Left hindlimb (tissue), 1 donor: ENCODE results near the gene NMNAT2.
"Not testable (repeated sequence)": the region's sequence is repeated elsewhere in the genome, so short reads cannot be mapped to it uniquely, and the experiment has no call there.

ENCODE experiments used
- DNase-seq: peaks from one replicate; pipeline ENCODE4 v3.0.0-alpha.2; 2018

NMNAT2 gene

DNA sequence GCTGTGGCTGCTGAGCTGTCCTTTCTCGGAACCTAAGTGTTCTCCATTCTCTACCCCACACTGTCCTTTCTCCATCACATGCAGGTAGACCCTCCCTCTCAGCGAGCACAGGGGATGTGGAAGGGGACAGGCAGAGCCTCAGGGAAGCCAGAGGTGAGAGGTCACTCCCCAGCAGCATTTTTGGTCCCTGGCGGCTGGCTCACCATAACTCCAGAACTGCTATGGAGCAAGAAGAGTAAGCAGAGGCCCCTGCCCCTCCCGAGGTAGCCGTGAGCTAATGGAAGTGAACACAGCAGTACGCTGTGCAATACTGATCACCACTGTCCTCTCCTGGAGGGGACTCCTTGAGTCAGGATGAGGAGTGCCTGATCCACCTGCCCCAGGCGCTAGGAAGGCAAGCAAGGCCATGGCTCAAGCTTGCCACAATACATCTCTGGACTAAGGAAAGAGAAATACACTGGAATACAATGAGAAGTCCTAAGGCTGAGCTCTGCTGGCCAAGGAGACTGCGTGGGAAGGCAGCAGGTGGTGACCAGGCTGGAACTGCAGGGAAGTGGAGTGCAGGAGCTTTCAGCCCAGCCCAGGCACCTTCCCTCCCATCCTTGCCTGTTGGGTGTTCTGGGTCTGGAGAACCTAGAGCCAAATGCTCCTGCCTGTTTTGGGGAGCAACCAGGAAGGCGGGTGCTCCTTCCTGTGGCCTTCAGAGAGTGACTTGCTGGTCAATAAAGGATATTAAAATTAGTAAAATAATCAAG is 135.9 kb downstream of the NMNAT2 start:
- DNase-seq: no peak

DNA sequence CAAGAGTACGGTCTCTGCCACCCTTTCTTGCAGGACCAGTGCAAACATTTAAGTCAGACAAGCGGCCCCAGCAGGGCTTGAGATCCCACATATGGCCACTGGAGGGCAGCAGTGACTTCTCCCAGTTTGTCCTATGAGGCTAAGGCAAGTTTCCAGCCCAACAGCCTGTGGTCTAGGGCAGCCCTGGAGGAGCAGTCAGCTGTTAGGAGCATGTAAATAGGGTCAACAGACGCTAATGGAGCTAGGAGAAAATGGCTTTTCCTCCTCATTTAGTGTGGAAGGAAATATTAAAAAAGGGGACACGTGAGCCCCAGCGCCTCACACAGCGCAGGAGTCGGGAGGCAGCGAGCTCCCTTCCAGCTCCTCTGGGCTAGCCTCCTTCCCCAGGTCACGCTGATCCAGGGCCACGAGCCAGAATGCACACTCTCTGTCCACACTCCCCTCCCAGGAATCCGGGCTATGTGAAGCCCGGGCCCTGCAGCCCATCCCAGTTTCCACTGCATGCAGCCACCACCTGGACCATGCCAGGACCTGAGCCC is 136.6 kb downstream of the NMNAT2 start:
- DNase-seq: peak; percentile 92

DNA sequence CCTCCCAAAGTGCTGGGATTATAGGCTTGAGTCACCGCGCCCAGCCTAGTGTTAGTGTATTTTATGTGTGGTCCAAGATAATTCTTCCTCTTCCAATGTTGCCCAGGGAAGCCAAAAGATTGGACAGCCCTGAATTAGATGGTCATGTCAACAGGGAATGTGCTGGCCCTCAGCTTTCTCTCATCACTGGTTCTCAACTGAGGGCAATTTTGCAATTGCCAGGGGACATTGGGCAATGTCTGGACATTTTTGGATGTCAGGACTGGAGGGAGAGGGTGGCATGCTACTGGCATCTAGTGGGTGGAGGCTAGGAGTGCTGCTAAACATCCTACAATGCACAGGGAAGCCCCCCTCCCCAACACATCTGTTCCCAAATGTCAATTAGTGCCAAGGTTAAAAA is 137.1 kb downstream of the NMNAT2 start:
- no peak for DNase-seq

DNA sequence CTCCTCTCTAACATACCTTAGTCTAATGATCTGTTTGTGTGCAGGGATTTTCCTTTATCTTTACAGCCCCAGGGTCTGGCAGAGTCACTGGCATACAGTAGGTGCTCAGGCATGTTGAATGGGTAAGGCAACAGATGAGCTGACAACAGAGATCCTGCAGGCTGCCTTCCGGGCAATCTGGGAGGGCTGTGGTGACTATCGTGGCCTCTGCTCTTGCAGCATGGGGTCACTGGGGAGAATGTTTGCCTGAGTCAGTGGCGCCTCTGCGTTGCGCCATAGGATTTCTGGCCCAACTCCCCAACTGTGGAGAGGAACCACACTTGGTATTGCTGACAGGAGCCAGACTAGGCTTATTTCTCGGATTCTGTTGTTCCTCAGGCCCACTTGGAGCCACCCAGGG is 138.3 kb downstream of the NMNAT2 start:
- no peak for DNase-seq

DNA sequence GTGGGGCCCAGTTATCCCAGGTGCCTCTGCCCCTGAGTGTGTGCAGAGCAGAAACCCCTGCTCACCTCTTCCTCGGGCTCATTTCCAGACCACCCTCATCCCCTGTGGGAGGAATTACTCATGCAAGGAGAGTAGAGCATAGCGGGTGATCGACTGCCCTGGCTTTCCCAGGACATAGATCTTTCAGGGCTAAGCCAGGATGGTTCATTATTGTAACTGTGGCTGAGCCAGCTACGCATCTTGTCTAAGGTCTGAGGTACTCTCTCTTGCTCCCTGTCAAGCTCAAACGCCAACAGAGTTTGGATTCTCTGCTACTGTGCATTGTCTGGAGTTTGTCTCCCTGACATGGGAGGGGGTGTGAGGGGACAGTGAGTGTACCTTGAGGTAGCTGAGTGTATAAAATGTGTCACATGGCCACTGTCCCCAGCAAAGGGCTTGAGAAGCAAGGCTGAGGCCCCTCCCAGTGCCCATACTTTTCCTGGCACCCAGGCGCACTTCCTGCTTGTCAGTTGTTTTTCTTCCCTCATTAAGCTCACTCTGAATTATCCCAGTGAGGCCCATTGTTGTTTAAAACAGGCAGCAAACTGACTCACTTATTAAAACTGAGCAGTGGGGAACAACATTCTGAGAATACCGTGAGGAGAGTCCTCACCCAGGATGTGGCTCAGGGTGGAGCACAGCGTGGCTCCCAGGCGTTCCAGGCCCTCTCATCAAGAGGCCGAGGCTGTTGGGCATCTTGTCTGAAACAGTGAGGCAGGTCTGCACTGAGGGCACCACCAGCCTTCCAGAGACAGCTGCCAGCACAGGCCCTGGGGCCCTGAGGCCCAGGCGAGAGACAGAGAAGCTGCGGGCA is 139.2 kb downstream of the NMNAT2 start:
- no peak for DNase-seq

DNA sequence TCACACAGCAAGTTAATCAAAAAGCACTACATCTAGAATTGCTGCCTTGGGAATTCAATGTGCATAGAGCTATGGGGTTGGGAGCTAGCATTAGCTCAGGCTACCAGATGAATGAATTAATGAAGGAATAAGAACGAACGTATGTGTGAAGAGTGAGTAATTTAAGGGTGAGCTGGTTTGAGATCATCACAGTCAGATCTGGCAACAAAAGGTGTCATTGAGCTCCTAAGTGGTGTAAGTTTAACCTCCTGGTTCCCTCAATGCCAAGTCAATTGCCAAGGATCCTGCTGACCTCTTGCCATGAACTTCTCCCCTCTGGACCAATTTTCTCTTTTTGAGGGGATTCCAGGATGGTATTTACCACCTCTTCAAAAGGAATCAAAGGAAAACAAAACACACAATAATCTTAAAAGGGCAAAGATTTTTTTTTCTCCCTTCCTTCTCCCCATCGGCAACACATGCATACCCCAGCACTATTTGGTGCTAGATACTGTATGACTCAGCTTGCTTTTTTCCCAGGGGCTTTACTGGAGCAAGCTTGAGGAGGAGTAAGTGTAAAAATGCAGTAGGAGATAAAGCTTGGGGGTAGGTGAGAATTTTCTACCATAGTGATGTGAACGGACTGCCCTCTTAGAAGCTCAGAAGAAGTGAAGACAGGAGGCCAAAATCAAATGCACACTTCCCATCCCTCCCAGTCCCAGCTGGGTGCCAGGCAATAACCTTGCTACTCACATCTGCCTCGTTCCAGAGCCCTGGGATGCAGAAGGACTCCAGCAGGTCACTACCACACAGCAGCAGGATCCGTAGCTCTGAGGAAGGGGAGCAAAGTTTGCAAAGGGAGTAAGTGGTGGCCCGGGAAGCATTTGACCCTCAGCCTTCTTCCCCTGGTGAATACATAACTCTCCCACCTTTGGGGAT is 140.1 kb downstream of the NMNAT2 start:
- DNase-seq: no peak

DNA sequence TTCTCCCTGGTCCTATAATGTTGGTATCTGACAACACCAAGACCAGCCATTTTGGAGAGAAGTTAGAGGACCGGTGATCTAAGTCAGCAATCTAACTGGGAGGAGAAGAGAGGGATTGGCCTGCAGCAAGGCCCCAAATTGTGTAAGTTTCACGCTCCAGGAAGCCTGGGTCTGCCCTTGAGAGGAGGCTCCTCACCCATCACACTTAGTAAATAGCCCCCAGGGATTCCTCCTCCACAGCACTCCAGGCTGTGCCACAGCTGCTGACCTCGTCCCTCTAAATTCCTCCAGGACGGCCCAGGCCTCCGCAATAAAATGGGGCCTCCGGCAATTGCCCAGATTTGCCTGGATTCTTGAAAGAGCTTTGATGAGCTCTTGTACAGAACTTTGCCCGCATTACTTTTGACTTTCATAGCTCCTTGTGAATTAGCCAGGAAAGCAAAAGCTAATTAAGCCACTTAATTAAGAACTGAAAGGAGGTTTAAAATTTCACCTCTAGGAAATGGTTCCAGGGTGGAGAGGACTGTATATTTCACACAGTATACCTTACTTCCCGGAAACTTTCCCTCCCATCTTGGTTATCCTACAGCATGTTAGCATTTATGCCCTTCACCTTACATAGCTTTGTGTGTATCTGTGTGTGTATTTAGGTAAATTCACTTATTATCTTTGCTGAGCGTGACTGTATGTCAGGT is 141.6 kb downstream of the NMNAT2 start:
- no peak for DNase-seq

DNA sequence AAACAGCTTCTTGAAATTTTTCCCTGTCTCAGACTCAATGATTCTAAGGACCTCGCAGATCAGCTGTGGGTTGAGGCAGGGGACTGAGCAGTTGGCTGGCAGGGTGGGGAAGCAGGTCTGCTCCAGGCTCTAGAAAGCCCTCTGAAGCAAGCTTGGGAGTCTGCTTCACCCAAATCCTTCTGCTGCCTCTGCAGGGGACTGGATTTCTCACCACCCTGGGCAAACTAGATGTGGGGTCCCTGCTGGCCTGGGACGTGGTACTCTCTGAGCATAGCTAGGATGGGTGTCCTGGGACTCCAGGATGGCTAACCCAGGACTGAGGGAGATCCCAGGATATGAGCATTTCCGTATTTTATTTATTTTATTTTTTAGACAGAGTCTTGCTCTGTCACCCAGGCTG is 142.9 kb downstream of the NMNAT2 start:
- no peak for DNase-seq

DNA sequence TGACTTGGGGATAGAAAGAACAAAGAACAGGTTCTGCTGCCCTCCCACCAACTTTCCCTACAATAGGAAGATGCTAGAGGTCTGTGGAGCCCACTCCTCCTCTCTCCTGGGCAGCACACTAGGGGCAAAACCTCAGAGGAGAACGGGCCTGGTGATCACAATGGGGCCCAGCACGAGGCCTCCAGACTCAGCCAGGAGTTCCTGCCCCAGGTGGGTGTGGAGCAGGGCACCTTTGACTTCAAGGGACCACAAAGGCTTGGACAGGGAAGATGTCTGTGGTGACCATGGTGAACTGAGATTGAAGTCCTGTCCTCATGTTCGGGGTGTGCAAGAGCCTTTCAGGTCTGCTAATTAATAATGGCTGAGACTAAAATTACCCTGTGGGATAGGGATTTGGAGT is 143.3 kb downstream of the NMNAT2 start:
- no peak for DNase-seq

DNA sequence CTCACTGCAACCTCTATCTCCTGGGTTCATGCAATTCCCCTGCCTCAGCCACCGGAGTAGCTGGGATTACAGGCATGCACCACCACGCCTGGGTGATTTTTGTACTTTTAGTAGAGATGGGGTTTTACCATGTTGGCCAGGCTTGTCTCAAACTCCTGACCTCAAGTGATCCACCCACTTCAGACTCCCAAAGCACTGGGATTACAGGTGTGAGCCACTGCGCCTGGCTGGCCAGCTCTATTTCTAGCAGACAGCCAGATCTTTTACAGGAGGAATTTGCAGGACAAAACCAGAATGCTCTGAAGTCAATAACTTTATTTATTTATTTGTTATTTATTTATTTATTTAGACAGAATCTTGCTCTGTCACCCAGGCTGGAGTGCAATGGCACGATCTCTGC is 144.2 kb downstream of the NMNAT2 start:
- not testable (repeated sequence) for DNase-seq

DNA sequence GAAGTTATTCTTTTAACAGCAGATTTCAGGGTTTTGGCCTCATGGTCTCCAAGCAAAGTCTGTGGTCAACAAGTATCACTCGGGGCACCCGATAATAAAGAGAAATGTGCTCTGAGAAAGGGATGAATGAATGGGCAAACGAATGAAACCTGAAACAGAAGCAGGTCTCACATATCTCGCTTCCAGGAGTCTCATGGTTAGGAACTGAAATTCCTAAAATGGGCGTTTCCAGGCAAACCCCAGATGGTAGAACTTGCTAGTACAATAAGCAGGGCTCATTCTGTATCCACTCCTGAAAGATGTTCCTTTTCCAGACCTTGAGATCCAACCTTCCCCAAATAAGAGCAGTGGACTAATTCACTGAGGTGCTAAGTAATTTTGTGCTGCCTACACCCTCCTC is 144.9 kb downstream of the NMNAT2 start:
- no peak for DNase-seq

DNA sequence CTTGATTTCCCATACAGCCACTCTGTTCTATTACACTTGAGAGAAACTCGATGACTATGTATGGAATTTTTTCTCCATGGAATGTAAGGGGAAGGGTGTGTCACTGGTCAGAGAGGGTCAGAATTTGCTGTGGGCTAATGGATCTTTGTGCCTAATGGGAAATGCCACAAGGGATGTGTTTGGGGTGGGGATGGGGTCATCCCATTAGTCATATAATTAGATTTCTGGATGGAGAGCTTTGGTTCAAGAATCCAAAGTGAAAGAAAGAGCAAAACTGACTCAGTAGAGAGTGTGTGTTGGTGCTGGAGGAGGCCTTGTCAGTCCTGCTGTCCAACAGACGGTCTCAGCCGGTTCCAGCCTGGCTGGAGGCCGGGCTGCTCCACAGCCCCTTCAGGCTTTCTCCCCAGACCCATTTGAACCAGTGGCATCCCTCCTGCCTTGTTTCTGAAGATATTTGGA is 145.8 kb downstream of the NMNAT2 start:
- no peak for DNase-seq

DNA sequence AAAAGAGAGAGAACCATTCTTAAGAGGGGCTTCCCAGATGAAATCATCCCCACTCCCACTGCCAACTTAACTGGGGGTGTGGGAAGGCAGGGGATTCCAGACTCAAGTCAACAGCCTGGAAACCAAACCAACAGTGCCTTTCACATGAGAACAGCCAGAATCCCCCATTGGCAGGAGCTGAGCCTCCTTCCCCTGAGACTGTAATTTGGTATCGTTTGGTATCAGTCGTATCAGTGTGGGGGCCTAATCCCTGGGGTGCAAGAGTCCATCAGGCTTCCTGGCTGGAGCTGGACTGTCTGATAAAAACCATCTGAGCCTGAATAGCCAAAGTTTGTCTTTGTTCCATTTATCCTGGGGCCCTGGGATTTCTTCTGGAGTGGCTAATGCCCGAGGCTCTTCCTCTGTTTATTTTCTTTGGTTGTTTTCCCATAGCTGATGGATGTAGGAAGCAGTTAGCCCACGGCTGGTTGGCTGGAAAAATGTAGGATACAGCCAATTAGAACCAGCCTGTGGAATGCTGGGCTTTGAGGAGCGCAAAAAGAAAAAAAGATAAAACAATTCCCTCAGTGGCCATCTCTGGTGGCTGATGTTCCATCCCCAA is 147.5 kb downstream of the NMNAT2 start:
- DNase-seq: no peak

DNA sequence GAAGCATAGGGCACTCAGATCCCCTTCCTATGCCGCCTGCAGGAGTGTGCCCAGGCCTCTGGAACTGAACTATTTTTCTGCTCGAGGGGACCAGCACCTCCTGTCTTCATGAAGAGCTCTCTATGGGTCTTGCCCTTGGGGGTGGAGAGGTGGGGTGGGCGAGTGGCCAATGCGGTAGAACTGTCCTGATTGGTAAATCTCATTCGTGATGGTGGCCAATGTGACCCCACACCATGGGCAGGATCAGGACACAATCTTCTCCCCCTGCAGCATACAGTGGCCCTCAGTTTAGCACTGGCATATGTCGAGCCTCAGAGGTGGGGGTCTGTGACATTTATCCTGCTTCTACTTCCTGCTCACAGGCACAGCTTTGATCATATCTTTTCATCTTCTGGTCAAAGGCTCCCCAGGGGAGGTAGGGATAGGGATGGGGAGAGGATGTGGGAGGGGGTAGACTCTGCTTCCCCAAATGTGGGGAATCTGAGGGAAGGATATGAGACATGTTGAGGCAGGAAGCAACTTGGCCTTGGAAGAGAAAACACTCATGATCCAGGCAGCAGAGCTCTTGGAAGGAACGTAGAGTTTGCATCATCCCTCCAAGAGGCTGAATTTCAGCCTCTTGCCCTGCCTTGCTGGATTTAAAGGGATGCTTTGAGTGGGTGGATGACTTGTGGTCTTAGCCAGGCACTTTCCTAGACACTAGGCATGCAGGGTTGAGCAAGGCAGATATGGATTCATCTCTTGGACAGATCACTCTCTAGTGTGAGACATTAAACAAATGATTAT is 150.3 kb downstream of the NMNAT2 start:
- no peak for DNase-seq

DNA sequence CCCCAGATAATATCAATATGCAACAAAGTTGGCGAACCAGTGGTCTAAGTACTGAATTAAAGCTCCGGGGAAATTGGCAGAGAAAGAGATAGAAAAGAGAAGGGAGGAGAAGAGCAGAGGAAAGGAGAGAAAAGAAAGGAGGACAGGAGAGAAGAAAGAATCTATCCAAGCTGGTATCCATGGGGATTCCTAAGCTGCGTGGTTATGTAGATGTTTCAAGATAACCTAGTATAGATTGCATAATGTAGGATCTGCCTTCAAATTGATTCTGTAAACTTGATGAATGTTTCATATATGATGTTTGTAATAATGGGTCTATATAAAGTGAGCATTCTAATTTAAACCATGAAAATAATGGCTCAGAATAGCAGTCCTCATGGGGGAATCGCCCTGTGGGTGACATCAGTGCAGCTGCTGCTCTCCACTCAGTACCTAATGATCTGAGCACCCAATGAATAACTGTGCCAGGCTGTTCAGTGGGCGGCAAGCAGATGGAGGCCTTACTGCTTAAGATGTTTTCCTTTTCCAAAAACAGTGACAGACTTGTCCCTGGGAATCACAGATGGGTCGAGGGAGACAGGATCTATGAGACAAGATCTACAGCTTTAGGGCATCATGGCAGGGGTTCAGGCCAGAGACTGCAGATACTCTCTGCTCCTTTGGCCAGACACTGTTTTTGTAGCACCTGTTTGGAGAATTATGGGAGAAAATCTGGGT is 154.1 kb downstream of the NMNAT2 start:
- DNase-seq: no peak

DNA sequence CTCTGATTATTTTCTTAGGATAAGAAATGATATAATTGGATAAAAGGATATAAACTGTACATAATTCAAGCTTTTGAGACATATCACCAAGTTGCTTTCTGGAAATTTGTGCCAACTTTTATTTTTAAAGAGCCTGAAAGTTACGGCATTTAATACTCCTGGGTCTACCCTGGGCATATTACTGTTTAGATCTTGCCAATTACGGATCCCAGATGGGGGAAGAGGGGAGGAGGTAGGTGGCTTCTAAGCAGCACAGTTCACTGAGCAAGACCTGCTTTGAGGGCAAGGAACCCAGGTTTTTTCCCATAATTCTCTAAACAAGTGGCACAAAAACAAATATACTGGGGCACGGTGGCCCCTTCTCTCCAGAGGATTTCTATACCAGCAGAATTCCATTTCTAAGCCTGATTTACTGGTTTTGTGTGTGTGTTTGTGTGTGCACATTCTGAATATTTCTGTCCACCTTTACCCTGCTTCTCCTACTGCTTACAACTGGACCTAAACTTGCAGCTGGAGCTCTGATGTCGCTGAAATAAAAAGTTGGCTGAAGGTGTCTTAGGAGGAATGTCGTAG is 155.5 kb downstream of the NMNAT2 start:
- DNase-seq: no peak

DNA sequence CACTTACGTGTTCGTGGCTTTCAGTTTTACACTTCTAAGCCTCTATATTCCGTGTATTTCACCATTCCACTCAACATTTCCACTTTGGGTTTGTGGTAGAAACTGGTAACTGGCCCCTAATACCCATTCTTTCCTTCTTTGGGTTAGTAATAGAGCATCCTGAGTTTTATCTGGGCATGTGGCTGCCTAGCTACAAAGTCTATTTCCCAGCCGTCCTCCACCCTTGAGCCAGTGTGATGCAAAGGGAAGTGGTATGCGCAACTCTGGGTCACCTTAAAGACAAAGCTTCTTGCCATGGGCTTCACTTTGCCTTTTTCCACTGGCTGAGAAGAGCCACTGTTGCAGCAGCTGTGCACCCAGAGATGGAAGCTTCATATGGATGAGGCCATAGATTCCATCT is 158.3 kb downstream of the NMNAT2 start:
- DNase-seq: no peak

DNA sequence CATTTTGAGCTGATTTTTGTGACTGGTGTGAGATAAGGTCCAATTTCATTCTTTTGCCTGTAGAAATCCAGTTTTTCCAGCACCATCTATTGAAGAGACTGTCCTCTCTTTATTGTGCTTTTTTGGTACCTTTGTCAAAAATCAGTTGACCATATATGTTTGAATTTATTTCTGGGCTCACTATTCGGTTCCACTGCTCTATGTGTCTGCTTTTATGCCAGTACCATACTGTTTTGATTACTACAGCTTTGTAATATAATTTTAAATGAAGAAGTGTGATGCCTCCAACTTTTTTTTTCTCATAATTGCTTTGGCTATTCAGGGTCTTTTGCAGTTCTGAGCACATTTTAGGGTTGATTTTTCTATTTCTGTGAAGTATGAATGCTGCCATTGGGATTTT is 163.1 kb downstream of the NMNAT2 start:
- DNase-seq: no peak

DNA sequence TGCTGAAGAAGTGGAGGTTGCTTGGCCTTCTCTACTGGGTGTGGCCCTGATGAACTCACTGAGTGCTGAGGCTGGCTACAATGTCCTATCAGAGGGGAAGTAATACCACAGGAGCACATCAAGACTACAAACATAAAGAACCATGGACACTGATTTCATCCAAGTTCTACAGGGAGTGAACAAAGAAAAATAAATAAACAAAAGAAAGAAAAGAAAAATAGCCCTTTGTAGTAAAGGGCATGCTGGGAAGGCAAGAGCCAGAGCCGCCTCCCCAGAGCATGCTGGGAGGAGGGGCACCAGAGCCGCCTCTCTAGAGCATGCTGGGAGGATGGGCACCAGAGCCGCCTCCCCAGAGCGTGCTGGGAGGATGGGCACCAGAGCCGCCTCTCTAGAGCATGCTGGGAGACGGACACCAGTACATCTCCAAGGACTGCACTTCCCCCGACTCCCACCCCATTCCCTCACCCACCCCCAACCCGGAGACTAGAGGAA is 166.2 kb downstream of the NMNAT2 start:
- DNase-seq: no peak
